Heart left ventricle (tissue), 16 donors: Measurements from ENCODE around the gene PRR35. TPM values are rescaled to one million over a fixed set of nuclear protein-coding genes. Genes with fewer than 3 reads are reported as not detected.

Source experiments
- ATAC-seq, 4 donors: fragments of 200-7000 bp; cut with Tn5 transposase; one replicate each; pipeline ENCODE4 v1.9.1; 2020 to 2022; ENCODE audit warnings: moderate library complexity in 4 of 4, mild to moderate bottlenecking in 3 of 4, moderate number of reproducible peaks in 1 of 4
- DNase-seq, 5 donors: peaks; one replicate each; pipeline ENCODE4 v3.0.0-alpha.2; 2020
- H3K27ac ChIP-seq, 12 donors: fragments of 200-600 bp; sonication (generic) in 4 of 12; one replicate each; pipeline versions ENCODE4 v1.5.0 to v1.8.0; 2016 to 2022; ENCODE audit warnings: mild to moderate bottlenecking in 2 of 12
- H3K27me3 ChIP-seq, 9 donors: fragments of 200-600 bp; sonication (generic) in 2 of 9; one replicate each; pipeline versions ENCODE4 v1.5.1 to v1.8.0; 2016 to 2022; ENCODE audit warnings: mild to moderate bottlenecking in 3 of 9
- H3K36me3 ChIP-seq, 9 donors: fragments of 200-600 bp; sonication (generic) in 2 of 9; one replicate each; pipeline versions ENCODE4 v1.5.0 to v1.8.0; 2018 to 2022; ENCODE audit warnings: mild to moderate bottlenecking in 2 of 9
- H3K4me1 ChIP-seq, 12 donors: fragments of 200-600 bp; sonication (generic) in 4 of 12; one replicate each; pipeline versions ENCODE4 v1.5.0 to v1.8.0; 2016 to 2022; ENCODE audit warnings: mild to moderate bottlenecking in 3 of 12
- H3K4me3 ChIP-seq, 12 donors: fragments of 200-600 bp; sonication (generic) in 4 of 12; one replicate each; pipeline versions ENCODE4 v1.5.0 to v1.8.0; 2017 to 2022; ENCODE audit warnings: mild to moderate bottlenecking in 9 of 12, moderate library complexity in 4 of 12
- H3K9me3 ChIP-seq, 12 donors: fragments of 200-600 bp; sonication (generic) in 4 of 12; one replicate each; pipeline versions ENCODE4 v1.5.0 to v1.8.0; 2016 to 2022; ENCODE audit warnings: mild to moderate bottlenecking in 1 of 12
- CTCF ChIP-seq, 12 donors: fragments of 200-600 bp; sonication (generic) in 4 of 12; IDR thresholded peaks; one replicate each; pipeline versions ENCODE4 v1.5.0 to v1.8.0; 2018 to 2022; ENCODE audit warnings: antibody characterized with exemption in 12 of 12, mild to moderate bottlenecking in 5 of 12
- POLR2A ChIP-seq, 2 donors: fragments of 450-650 bp; IDR thresholded peaks; one replicate each; pipeline ENCODE4 v1.6.1; 2017; ENCODE audit warnings: antibody characterized with exemption in 2 of 2, mild to moderate bottlenecking in 2 of 2, moderate library complexity in 2 of 2
- WGBS, 4 donors: extraction: QIAGEN DNeasy Blood & Tissue Kit in 2 of 4; methylation state at CpG; one replicate each; pipeline versions ENCODE4 v1.1.5 to v1.1.7; 2013 to 2018; 5-methylcytosine and 5-hydroxymethylcytosine counted together
- intact Hi-C, 10 donors: fragments of 100-400 bp; cut with DNase I; formaldehyde crosslinking; loops; one replicate each; pipeline versions ENCODE4 v1.11.1 to v1.14.2; 2022
- polyA plus RNA-seq, 2 donors: library from polyadenylated mRNA; stranded (reverse); fragments of 200-250 nt; gene quantifications; one replicate each; pipeline ENCODE4 v1.2.3, GENCODE V29; 2013
- total RNA-seq, 9 donors: library from RNA; depleted of rRNA in 2 of 9; stranded (reverse); fragments of >200 nt in 2 of 9; fragmentation: NEBNext Ultra II Directional in 3 of 9; extraction: Animal tissue kit (Norgen Biotek cat#: 25700) in 3 of 9; gene quantifications; one replicate each; pipeline versions ENCODE4 v1.1.0 to v1.2.4, GENCODE V29; 2016 to 2023
- donor health status: ischemic (EF 13 %, LVEDD 7.1; RV severe dilation, severe dysfunction).
- donor health status: healthy with polysubstance abuse.
- donor health status: DM: no; HTN: yes; CAD: no.
- donor health status: DM: no; HTN: no; CAD: no.
- donor health status: ischemic (EF 25% LVEDD 6.9; RV normal size, moderate dysfunction).
- donor health status: ischemic (EF 25% LVEDD 5.7; RV mildly dilated, moderate dysfunction).
- donor health status: healthy.
- donor health status: DM: yes; HTN: yes; CAD: no.
- donor health status: ischemic (EF 35%, LVEDD 5.7; RV mildly dilated, moderate dysfunction).
- donor health status: nonischemic (EF 11% LVEDD 7.7; RV severe dilation, severe dysfunction).
- donor health status: DM: yes; HTN: yes; CAD: no.
- donor health status: PGD.
- donor health status: ischemic (EF 29% LVEDD 5.4; RV normal size, mild dysfunction).
- donor health status: nonischemic (EF 23%, LVEDD 6.1; RV moderate dilation, normal function).

The PRR35 gene
- total and polyA plus RNA-seq, 11 donors: not detected

GRCh38 chr16:558298-559020 is 1.7 kb upstream of the PRR35 start:
- Histone ChIP-seq H3K4me3 (no peak overlapping the region), H3K27me3 (peaks cover 21 to 49% (median 27%) of the 10 kb centered on the region in 9 donors), H3K9me3 (no peaks in the 10 kb centered on the region), H3K27ac (no peak overlapping the region), H3K36me3 (peaks cover 0 to 9% (median 0%) of the 10 kb centered on the region in 9 donors), H3K4me1 (peaks cover 0 to 23% (median 0%) of the 10 kb centered on the region in 12 donors)
- WGBS, 4 donors: 56 to 66% (median 58%) methylated on average over 6 to 22 of the region's 22 CpGs
- DNase-seq (peak in 2 of 5 donors; percentile 57 to 76), ATAC-seq (peak in 2 of 4 donors; percentile 39 to 50)
- TF ChIP-seq CTCF (IDR thresholded peaks at IDR 0.05) (no peak), POLR2A (IDR thresholded peaks at IDR 0.05) (no peak)
- intact Hi-C loops: no loop called here

- no peak overlapping the region for H3K4me3 ChIP-seq
- H3K36me3 ChIP-seq: peaks cover 0 to 3% (median 0%) of the 10 kb centered on the region in 9 donors
- 63 to 100% (median 68%) methylated on average over 1 to 15 of the region's 15 CpGs for WGBS, 4 donors
- DNase-seq (no peak), ATAC-seq (no peak)
- H3K4me1 ChIP-seq: peaks cover 0 to 23% (median 0%) of the 10 kb centered on the region in 12 donors
- no peak for TF ChIP-seq POLR2A (IDR thresholded peaks at IDR 0.05)
- no peak for TF ChIP-seq CTCF (IDR thresholded peaks at IDR 0.05)
- H3K27ac ChIP-seq: no peak overlapping the region
- H3K27me3 ChIP-seq: peaks cover 21 to 54% (median 27%) of the 10 kb centered on the region in 9 donors
- intact Hi-C loops: no loop called here
- H3K9me3 ChIP-seq: no peaks in the 10 kb centered on the region
Observed at GRCh38 chr16:559021-559380, 1.2 kb upstream of the PRR35 start.

GRCh38 chr16:559411-560203 is 587 bp upstream of the PRR35 start:
- peaks cover 21 to 60% (median 27%) of the 10 kb centered on the region in 9 donors for H3K27me3 ChIP-seq
- WGBS, 4 donors: 6 to 14% (median 8%) methylated on average over 22 to 62 of the region's 62 CpGs
- H3K9me3 ChIP-seq: no peaks in the 10 kb centered on the region
- no peaks in the 10 kb centered on the region for H3K36me3 ChIP-seq
- H3K4me1 ChIP-seq: peaks cover 0 to 23% (median 0%) of the 10 kb centered on the region in 12 donors
- no peak for ATAC-seq
- H3K4me3 ChIP-seq: peak overlapping the region in 1 of 12 donors; percentile 21
- no peak for DNase-seq
- H3K27ac ChIP-seq: no peak overlapping the region
- no peak for TF ChIP-seq CTCF (IDR thresholded peaks at IDR 0.05)
- intact Hi-C loops: no loop called here
